Head of caudate nucleus (tissue), 42 donors: ENCODE data around the gene EPHA3.
A peak's percentile ranks its signal among the peaks of the same experiment; 100 is the strongest.
"Not testable (repeated sequence)": the region's sequence is repeated elsewhere in the genome, so short reads cannot be mapped to it uniquely, and the experiment has no call there.

Experiments
- DNase-seq, 42 donors: peaks; one replicate each; pipeline versions ENCODE4 v3.0.0 to v3.0.0-alpha.2; 2020 to 2021; ENCODE audit warnings: mixed read lengths in 7 of 42
- intact Hi-C: fragments of 100-400 bp; cut with DNase I; formaldehyde crosslinking; loops from one replicate; pipeline ENCODE4 v1.15.0; 2022

EPHA3 gene

GRCh38 chr3:89315750-89316470 lies 208.5 kb downstream of the EPHA3 start:
- DNase-seq = no peak
- intact Hi-C loops = no loop called here

GRCh38 chr3:89320186-89320585 lies 212.8 kb downstream of the EPHA3 start:
- intact Hi-C loops = no loop called here
- DNase-seq = no peak

GRCh38 chr3:89326997-89327396 lies 219.6 kb downstream of the EPHA3 start:
- DNase-seq = no peak
- intact Hi-C loops = no loop called here

- DNase-seq = peak in 2 of 42 donors; percentile 11 to 52
- intact Hi-C loops = no loop called here
Observed at GRCh38 chr3:89332386-89332785, 225.0 kb downstream of the EPHA3 start.

GRCh38 chr3:89332793-89333192 lies 225.4 kb downstream of the EPHA3 start:
- DNase-seq = no peak
- intact Hi-C loops = no loop called here

- intact Hi-C loops = no loop called here
- DNase-seq = no peak
Observed at GRCh38 chr3:89335693-89336092, 228.3 kb downstream of the EPHA3 start.

GRCh38 chr3:89340408-89340807 lies 233.0 kb downstream of the EPHA3 start:
- intact Hi-C loops = no loop called here
- no peak for DNase-seq

GRCh38 chr3:89344076-89344475 lies 236.7 kb downstream of the EPHA3 start:
- intact Hi-C loops = no loop called here
- no peak for DNase-seq

GRCh38 chr3:89350935-89351334 lies 243.5 kb downstream of the EPHA3 start:
- intact Hi-C loops, DNase-seq: not testable (repeated sequence)

GRCh38 chr3:89353465-89353864 lies 246.0 kb downstream of the EPHA3 start:
- DNase-seq = no peak
- intact Hi-C loops = no loop called here

GRCh38 chr3:89358281-89358680 lies 250.9 kb downstream of the EPHA3 start:
- DNase-seq = no peak
- intact Hi-C loops = no loop called here

- intact Hi-C loops = no loop called here
- no peak for DNase-seq
Observed at GRCh38 chr3:89360156-89360555, 252.7 kb downstream of the EPHA3 start.

- intact Hi-C loops = no loop called here
- DNase-seq = no peak
Observed at GRCh38 chr3:89362496-89362895, 255.1 kb downstream of the EPHA3 start.

GRCh38 chr3:89363171-89363570 lies 255.8 kb downstream of the EPHA3 start:
- intact Hi-C loops = no loop called here
- no peak for DNase-seq

- intact Hi-C loops = no loop called here
- no peak for DNase-seq
Observed at GRCh38 chr3:89364314-89364713, 256.9 kb downstream of the EPHA3 start.

GRCh38 chr3:89367166-89367565 lies 259.7 kb downstream of the EPHA3 start:
- intact Hi-C loops = no loop called here
- no peak for DNase-seq

- intact Hi-C loops = no loop called here
Observed at GRCh38 chr3:89368846-89369245, 261.4 kb downstream of the EPHA3 start.

GRCh38 chr3:89372456-89372855 lies 265.0 kb downstream of the EPHA3 start:
- intact Hi-C loops = no loop called here
- no peak for DNase-seq

More at GRCh38 chr3:89368846-89369245, 261.4 kb downstream of the EPHA3 start:
- DNase-seq = no peak

GRCh38 chr3:89373434-89373833 lies 266.0 kb downstream of the EPHA3 start:
- intact Hi-C loops = no loop called here
- DNase-seq = no peak

GRCh38 chr3:89375451-89375850 lies 268.0 kb downstream of the EPHA3 start:
- no peak for DNase-seq
- intact Hi-C loops = no loop called here

- DNase-seq = no peak
- intact Hi-C loops = no loop called here
Observed at GRCh38 chr3:89380016-89380415, 272.6 kb downstream of the EPHA3 start.

- intact Hi-C loops = no loop called here
- DNase-seq = no peak
Observed at GRCh38 chr3:89392991-89393390, 285.6 kb downstream of the EPHA3 start.
